GM23248 (cell line): ENCODE results near the gene CRTC3. TPM values are rescaled to one million over a fixed set of nuclear protein-coding genes. Genes with fewer than 3 reads are reported as not detected.

Experiments
- DNase-seq: peaks from one replicate; pipeline ENCODE4 v3.0.0-alpha.2; 2015
- H2AFZ ChIP-seq: fragments of 200-600 bp; sonication (generic); 2 replicates; pipeline ENCODE4 v1.6.1; 2016; ENCODE audit warnings: antibody characterized with exemption
- H3F3A ChIP-seq: fragments of 200-600 bp; sonication (generic); 2 replicates; pipeline ENCODE4 v1.6.1; 2016; ENCODE audit warnings: mild to moderate bottlenecking, antibody characterized with exemption, mixed run types; ENCODE audit not compliant: insufficient read depth
- H3K27ac ChIP-seq: fragments of 200-600 bp; sonication (generic); 2 replicates; pipeline ENCODE4 v1.5.1; 2016; ENCODE audit warnings: mild to moderate bottlenecking
- H3K27me3 ChIP-seq: fragments of 200-600 bp; sonication (generic); replicated peaks from 2 replicates; pipeline ENCODE4 v1.6.1; 2016; ENCODE audit warnings: mild to moderate bottlenecking; ENCODE audit not compliant: insufficient read depth
- H3K36me3 ChIP-seq: fragments of 200-600 bp; sonication (generic); 2 replicates; pipeline ENCODE4 v1.6.1; 2016; ENCODE audit warnings: low read depth, mild to moderate bottlenecking
- H3K4me1 ChIP-seq: fragments of 200-600 bp; sonication (generic); 2 replicates; pipeline ENCODE4 v1.6.1; 2016; ENCODE audit warnings: mild to moderate bottlenecking; ENCODE audit not compliant: insufficient read depth
- H3K4me2 ChIP-seq: fragments of 200-600 bp; sonication (generic); one replicate; pipeline ENCODE4 v1.6.1; 2016; ENCODE audit warnings: mild to moderate bottlenecking; ENCODE audit not compliant: unreplicated experiment
- H3K4me3 ChIP-seq: fragments of 200-600 bp; sonication (generic); 2 replicates; pipeline ENCODE4 v1.5.1; 2016; ENCODE audit warnings: mild to moderate bottlenecking
- H3K79me2 ChIP-seq: fragments of 200-600 bp; sonication (generic); 2 replicates; pipeline ENCODE4 v1.6.1; 2016; ENCODE audit warnings: mild to moderate bottlenecking; ENCODE audit not compliant: insufficient read depth
- H3K9ac ChIP-seq: fragments of 200-600 bp; sonication (generic); 2 replicates; pipeline ENCODE4 v1.6.1; 2016; ENCODE audit warnings: mild to moderate bottlenecking
- H3K9me2 ChIP-seq: fragments of 200-600 bp; sonication (generic); 2 replicates; pipeline ENCODE4 v1.6.1; 2016; ENCODE audit warnings: mixed run types, mild to moderate bottlenecking, moderate library complexity; ENCODE audit not compliant: insufficient read depth
- H3K9me3 ChIP-seq: fragments of 200-600 bp; sonication (generic); one replicate; pipeline ENCODE4 v1.6.1; 2017; ENCODE audit warnings: low read depth
- H4K20me1 ChIP-seq: fragments of 200-600 bp; sonication (generic); 2 replicates; pipeline ENCODE4 v1.6.0; 2016; ENCODE audit not compliant: insufficient read depth
- EZH2 ChIP-seq: fragments of 200-600 bp; sonication (generic); IDR thresholded peaks from 2 replicates; pipeline ENCODE4 v1.6.1; 2018; ENCODE audit warnings: antibody characterized with exemption, mild to moderate bottlenecking; ENCODE audit not compliant: insufficient read depth, poor library complexity, severe bottlenecking
- EZH2phosphoT487 ChIP-seq: fragments of 200-600 bp; sonication (generic); IDR thresholded peaks from 2 replicates; pipeline ENCODE4 v1.6.1; 2018; ENCODE audit warnings: antibody characterized with exemption, moderate library complexity, mild to moderate bottlenecking, low read depth; ENCODE audit not compliant: insufficient read depth
- WGBS, 2 experiments: methylation state at CpG; one replicate each; pipeline ENCODE4 v1.1.6; 2015 to 2017; ENCODE audit warnings: low lambda C conversion rate in 2 of 2, low coverage in 1 of 2; ENCODE audit errors: missing lambda C conversion rate in 2 of 2; 5-methylcytosine and 5-hydroxymethylcytosine counted together
- in situ Hi-C: fragments of 300-500 bp; cut with MboI; formaldehyde crosslinking; loops from 2 replicates; pipeline ENCODE4 v1.15.0; 2020
- polyA plus RNA-seq: library from polyadenylated mRNA; unstranded; fragments of >200 nt; fragmentation: Nextera tagmentation; extraction: Ambion mirVana; gene quantifications from 2 replicates; pipeline ENCODE4 v1.2.1, GENCODE V29; 2016
- total RNA-seq: library from RNA; depleted of rRNA; stranded (reverse); fragments of >200 nt; shearing (Covaris generic); gene quantifications from 2 replicates; pipeline ENCODE4 v1.2.3, GENCODE V29; 2014

The CRTC3 gene
- total and polyA plus RNA-seq, 2 experiments from 2014 or later = 18.1 to 18.6 TPM

GRCh38 chr15:90580541-90580940 is 50.8 kb downstream of the CRTC3 start:
- 83 to 86% methylated on average over 7 of the region's 7 CpGs for WGBS, 2 experiments
- in situ Hi-C loops = no loop called here

GRCh38 chr15:90580946-90581345 is 51.2 kb downstream of the CRTC3 start:
- TF ChIP-seq EZH2phosphoT487 = no peak
- Histone ChIP-seq H3K27ac (no peak overlapping the region), H3K9me2 (no peaks in the 10 kb centered on the region), H2AFZ (no peak overlapping the region), H4K20me1 (no peaks in the 10 kb centered on the region), H3K27me3 (no peaks in the 10 kb centered on the region), H3K9ac (no peak overlapping the region), H3K4me3 (no peak overlapping the region), H3K4me1 (no peaks in the 10 kb centered on the region), H3K9me3 (no peaks in the 10 kb centered on the region), H3K36me3 (no peaks in the 10 kb centered on the region), H3K79me2 (peaks cover 88% of the 10 kb centered on the region), H3F3A (no peaks in the 10 kb centered on the region), H3K4me2 (no peak overlapping the region)
- WGBS, 2 experiments = 61 to 63% methylated on average over 3 of the region's 3 CpGs
- in situ Hi-C loops = no loop called here
- no peak for DNase-seq

More at GRCh38 chr15:90580541-90580940, 50.8 kb downstream of the CRTC3 start:
- Histone ChIP-seq H3F3A (no peaks in the 10 kb centered on the region), H3K4me1 (no peaks in the 10 kb centered on the region), H3K36me3 (no peaks in the 10 kb centered on the region), H3K79me2 (peaks cover 88% of the 10 kb centered on the region), H3K27ac (no peak overlapping the region), H3K4me3 (no peak overlapping the region), H3K9ac (no peak overlapping the region), H3K4me2 (no peak overlapping the region), H3K9me3 (no peaks in the 10 kb centered on the region), H3K27me3 (no peaks in the 10 kb centered on the region), H4K20me1 (no peaks in the 10 kb centered on the region), H2AFZ (no peak overlapping the region), H3K9me2 (no peaks in the 10 kb centered on the region)
- TF ChIP-seq EZH2 (no peak), EZH2phosphoT487 (no peak)
- no peak for DNase-seq

- H3K27ac ChIP-seq = no peak overlapping the region
- TF ChIP-seq EZH2phosphoT487 (no peak), EZH2 (no peak)
- H3K9ac ChIP-seq = no peak overlapping the region
- H3K27me3 ChIP-seq = no peaks in the 10 kb centered on the region
- H3K4me3 ChIP-seq = no peak overlapping the region
- no peaks in the 10 kb centered on the region for H3K9me3 ChIP-seq
- WGBS, 2 experiments = 81 to 86% methylated on average over 6 of the region's 6 CpGs
- in situ Hi-C loops = no loop called here
- no peaks in the 10 kb centered on the region for H3F3A ChIP-seq
- no peak for DNase-seq
- H3K36me3 ChIP-seq = no peaks in the 10 kb centered on the region
- H3K9me2 ChIP-seq = no peaks in the 10 kb centered on the region
- no peaks in the 10 kb centered on the region for H3K4me1 ChIP-seq
- H3K4me2 ChIP-seq = no peak overlapping the region
- no peak overlapping the region for H2AFZ ChIP-seq
- no peaks in the 10 kb centered on the region for H4K20me1 ChIP-seq
- H3K79me2 ChIP-seq = peaks cover 88% of the 10 kb centered on the region
Measured at GRCh38 chr15:90581771-90582352, 52.1 kb downstream of the CRTC3 start.

GRCh38 chr15:90582553-90582952 is 52.8 kb downstream of the CRTC3 start:
- no peaks in the 10 kb centered on the region for H3K9me3 ChIP-seq
- TF ChIP-seq EZH2 (no peak), EZH2phosphoT487 (no peak)
- no peak overlapping the region for H3K9ac ChIP-seq
- H3F3A ChIP-seq = no peaks in the 10 kb centered on the region
- no peak overlapping the region for H2AFZ ChIP-seq
- no peak overlapping the region for H3K27ac ChIP-seq
- H3K36me3 ChIP-seq = no peaks in the 10 kb centered on the region
- no peak overlapping the region for H3K4me2 ChIP-seq
- H3K4me3 ChIP-seq = no peak overlapping the region
- H3K27me3 ChIP-seq = no peaks in the 10 kb centered on the region
- in situ Hi-C loops = no loop called here
- no peaks in the 10 kb centered on the region for H4K20me1 ChIP-seq
- H3K9me2 ChIP-seq = no peaks in the 10 kb centered on the region
- 24 to 35% methylated on average over 2 of the region's 2 CpGs for whole genome bisulfite sequencing, 2 experiments
- no peak for DNase-seq
- H3K79me2 ChIP-seq = peaks cover 87% of the 10 kb centered on the region
- no peaks in the 10 kb centered on the region for H3K4me1 ChIP-seq
